ENCODE results near the gene ATP5F1E.
"Not testable (repeated sequence)": the region's sequence is repeated elsewhere in the genome, so short reads cannot be mapped to it uniquely, and the experiment has no call there.

- not testable (repeated sequence) for TF ChIP-seq CTCF, POLR2A (IDR thresholded peaks at IDR 0.05)
These were observed 20.3 kb downstream of the ATP5F1E start for GRCh38 chr20:59011874-59012157.

Data from lower leg skin (tissue), 3 donors.